Measurements from ENCODE around the gene PCDHGA7.

- TF ChIP-seq CREB1 (CRISPR knock-in tag; IDR thresholded peaks at IDR 0.05) = no peak
- TF ChIP-seq, protein P1, sequence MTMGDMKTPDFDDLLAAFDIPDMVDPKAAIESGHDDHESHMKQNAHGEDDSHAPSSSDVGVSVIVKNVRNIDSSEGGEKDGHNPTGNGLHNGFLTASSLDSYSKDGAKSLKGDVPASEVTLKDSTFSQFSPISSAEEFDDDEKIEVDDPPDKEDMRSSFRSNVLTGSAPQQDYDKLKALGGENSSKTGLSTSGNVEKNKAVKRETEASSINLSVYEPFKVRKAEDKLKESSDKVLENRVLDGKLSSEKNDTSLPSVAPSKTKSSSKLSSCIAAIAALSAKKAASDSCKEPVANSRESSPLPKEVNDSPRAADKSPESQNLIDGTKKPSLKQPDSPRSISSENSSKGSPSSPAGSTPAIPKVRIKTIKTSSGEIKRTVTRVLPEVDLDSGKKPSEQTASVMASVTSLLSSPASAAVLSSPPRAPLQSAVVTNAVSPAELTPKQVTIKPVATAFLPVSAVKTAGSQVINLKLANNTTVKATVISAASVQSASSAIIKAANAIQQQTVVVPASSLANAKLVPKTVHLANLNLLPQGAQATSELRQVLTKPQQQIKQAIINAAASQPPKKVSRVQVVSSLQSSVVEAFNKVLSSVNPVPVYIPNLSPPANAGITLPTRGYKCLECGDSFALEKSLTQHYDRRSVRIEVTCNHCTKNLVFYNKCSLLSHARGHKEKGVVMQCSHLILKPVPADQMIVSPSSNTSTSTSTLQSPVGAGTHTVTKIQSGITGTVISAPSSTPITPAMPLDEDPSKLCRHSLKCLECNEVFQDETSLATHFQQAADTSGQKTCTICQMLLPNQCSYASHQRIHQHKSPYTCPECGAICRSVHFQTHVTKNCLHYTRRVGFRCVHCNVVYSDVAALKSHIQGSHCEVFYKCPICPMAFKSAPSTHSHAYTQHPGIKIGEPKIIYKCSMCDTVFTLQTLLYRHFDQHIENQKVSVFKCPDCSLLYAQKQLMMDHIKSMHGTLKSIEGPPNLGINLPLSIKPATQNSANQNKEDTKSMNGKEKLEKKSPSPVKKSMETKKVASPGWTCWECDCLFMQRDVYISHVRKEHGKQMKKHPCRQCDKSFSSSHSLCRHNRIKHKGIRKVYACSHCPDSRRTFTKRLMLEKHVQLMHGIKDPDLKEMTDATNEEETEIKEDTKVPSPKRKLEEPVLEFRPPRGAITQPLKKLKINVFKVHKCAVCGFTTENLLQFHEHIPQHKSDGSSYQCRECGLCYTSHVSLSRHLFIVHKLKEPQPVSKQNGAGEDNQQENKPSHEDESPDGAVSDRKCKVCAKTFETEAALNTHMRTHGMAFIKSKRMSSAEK (CRISPR knock-in tag; IDR thresholded peaks at IDR 0.05; ENCODE audit: borderline replicate concordance) = no peak
- TF ChIP-seq MAX (CRISPR knock-in tag; IDR thresholded peaks at IDR 0.05) = no peak
- TF ChIP-seq, protein P2, sequence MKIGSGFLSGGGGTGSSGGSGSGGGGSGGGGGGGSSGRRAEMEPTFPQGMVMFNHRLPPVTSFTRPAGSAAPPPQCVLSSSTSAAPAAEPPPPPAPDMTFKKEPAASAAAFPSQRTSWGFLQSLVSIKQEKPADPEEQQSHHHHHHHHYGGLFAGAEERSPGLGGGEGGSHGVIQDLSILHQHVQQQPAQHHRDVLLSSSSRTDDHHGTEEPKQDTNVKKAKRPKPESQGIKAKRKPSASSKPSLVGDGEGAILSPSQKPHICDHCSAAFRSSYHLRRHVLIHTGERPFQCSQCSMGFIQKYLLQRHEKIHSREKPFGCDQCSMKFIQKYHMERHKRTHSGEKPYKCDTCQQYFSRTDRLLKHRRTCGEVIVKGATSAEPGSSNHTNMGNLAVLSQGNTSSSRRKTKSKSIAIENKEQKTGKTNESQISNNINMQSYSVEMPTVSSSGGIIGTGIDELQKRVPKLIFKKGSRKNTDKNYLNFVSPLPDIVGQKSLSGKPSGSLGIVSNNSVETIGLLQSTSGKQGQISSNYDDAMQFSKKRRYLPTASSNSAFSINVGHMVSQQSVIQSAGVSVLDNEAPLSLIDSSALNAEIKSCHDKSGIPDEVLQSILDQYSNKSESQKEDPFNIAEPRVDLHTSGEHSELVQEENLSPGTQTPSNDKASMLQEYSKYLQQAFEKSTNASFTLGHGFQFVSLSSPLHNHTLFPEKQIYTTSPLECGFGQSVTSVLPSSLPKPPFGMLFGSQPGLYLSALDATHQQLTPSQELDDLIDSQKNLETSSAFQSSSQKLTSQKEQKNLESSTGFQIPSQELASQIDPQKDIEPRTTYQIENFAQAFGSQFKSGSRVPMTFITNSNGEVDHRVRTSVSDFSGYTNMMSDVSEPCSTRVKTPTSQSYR (CRISPR knock-in tag; IDR thresholded peaks at IDR 0.05) = no peak
- TF ChIP-seq GRHL2 (CRISPR knock-in tag; IDR thresholded peaks at IDR 0.05; ENCODE audit: insufficient replicate concordance, severe bottlenecking) = no peak
- TF ChIP-seq CTCF (IDR thresholded peaks at IDR 0.05) = no peak
- TF ChIP-seq, protein P3, sequence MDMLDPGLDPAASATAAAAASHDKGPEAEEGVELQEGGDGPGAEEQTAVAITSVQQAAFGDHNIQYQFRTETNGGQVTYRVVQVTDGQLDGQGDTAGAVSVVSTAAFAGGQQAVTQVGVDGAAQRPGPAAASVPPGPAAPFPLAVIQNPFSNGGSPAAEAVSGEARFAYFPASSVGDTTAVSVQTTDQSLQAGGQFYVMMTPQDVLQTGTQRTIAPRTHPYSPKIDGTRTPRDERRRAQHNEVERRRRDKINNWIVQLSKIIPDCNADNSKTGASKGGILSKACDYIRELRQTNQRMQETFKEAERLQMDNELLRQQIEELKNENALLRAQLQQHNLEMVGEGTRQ (CRISPR knock-in tag; IDR thresholded peaks at IDR 0.05) = no peak
These were observed 18.4 kb upstream of the PCDHGA7 start, which contains the start of gene PCDHGA5 for GRCh38 chr5:141363952-141364660.

All from WTC11 (cell line).